K562 treated with DMSO at 1 percent for 12 hours (cell line): Measurements from ENCODE around the gene DGCR6. TPM values are rescaled to one million over a fixed set of nuclear protein-coding genes. Genes with fewer than 3 reads are reported as not detected.

Experiments used
- total RNA-seq: library from RNA; unstranded; fragments of 300-600 nt; gene quantifications from 2 replicates; pipeline ENCODE4 v1.2.3, GENCODE V29; 2022; ENCODE audit not compliant: insufficient read depth

DGCR6 gene
- total RNA-seq, result 1.1 and 2.7 TPM in 2 replicates

GRCh38 chr22:18905540-18906409 is at the start of gene DGCR6:
TSS of gene DGCR6 (plus strand) at chr22:18906320. CDS start at chr22:18906375, 55 bp downstream.

GRCh38 chr22:18935889-18936529 is 29.9 kb downstream of the DGCR6 start, which contains the start of gene PRODH:
TSS of gene PRODH (minus strand) at chr22:18936293. CDS start at chr22:18936287, 6 bp downstream.

Other genes with a start within 250 kb of the DGCR6 start
- not detected in 2 replicates for gene PRODH, start 30.0 kb downstream of the DGCR6 start, total RNA-seq
- gene DGCR2, start 216.1 kb downstream of the DGCR6 start, total RNA-seq, result 90.0 and 187 TPM in 2 replicates
- not detected in 2 replicates for gene TSSK2, start 225.0 kb downstream of the DGCR6 start, total RNA-seq
- 57.9 and 60.5 TPM in 2 replicates for gene ESS2, start 238.3 kb downstream of the DGCR6 start, total RNA-seq
- not detected in 2 replicates for gene GSC2, start 244.0 kb downstream of the DGCR6 start, total RNA-seq